ENCODE data around the gene SELPLG. TPM values are rescaled to one million over a fixed set of nuclear protein-coding genes. Genes with fewer than 3 reads are reported as not detected.
A peak's percentile ranks its signal among the peaks of the same experiment; 100 is the strongest.
"Not testable (repeated sequence)": the region's sequence is repeated elsewhere in the genome, so short reads cannot be mapped to it uniquely, and the experiment has no call there.

SELPLG gene
- polyA plus RNA-seq, 3 donors from 2014 or later = 429 to 815 (median 508) TPM

GRCh38 chr12:108666401-108666881 lies 32.7 kb upstream of the SELPLG start:
- H3K27ac Mint-ChIP-seq = peak overlapping the region in 2 of 6 donors; percentile 33 to 65
- no peak for DNase-seq
- H3K27me3 Mint-ChIP-seq (ENCODE audit: low read depth in 3 of 3) = peaks cover 0 to 3% (median 0%) of the 10 kb centered on the region in 3 donors
- H3K36me3 Mint-ChIP-seq = peaks cover 0 to 4% (median 0%) of the 10 kb centered on the region in 3 donors
- H3K4me1 Mint-ChIP-seq = peaks cover 7 to 12% of the 10 kb centered on the region in 2 donors
- H3K4me3 Mint-ChIP-seq = no peak overlapping the region
- H3K9me3 Mint-ChIP-seq = no peaks in the 10 kb centered on the region

DNA sequence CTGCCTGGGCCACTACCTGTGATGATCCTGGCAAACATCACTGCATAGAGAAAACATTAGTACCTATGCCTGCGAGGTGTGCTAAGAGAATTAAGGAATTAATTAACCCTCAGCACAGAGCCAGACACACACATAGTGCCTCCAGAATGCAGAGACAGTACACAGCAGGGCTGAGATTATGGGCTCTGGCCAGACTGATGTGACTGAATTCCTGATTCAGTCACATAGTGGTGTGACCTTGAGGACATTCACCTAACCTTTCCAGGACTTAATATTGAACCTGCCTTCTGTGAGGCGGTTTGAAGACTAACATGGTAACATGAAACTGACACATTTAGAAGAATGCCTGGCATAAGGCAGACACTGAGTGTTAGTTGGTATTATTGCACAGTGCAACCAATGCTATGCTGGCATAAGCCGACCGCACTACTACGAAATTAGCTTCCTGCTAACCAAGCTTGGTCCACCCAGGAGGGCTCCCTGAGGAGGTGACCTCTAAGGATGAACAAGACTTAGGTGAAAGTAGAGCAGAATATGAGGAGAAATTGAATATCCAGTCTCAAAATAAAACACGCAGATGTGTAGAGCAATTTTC lies 32.0 kb upstream of the SELPLG start:
- no peaks in the 10 kb centered on the region for H3K27me3 Mint-ChIP-seq (ENCODE audit: low read depth in 3 of 3)
- no peaks in the 10 kb centered on the region for H3K36me3 Mint-ChIP-seq
- no peaks in the 10 kb centered on the region for H3K9me3 Mint-ChIP-seq
- H3K4me1 Mint-ChIP-seq = peaks cover 6 to 12% of the 10 kb centered on the region in 2 donors
- H3K27ac Mint-ChIP-seq = peak overlapping the region in 1 of 6 donors; percentile 22
- DNase-seq = no peak
- H3K4me3 Mint-ChIP-seq = no peak overlapping the region

- H3K4me1 Mint-ChIP-seq = peaks cover 6 to 12% of the 10 kb centered on the region in 2 donors
- no peak overlapping the region for H3K4me3 Mint-ChIP-seq
- no peaks in the 10 kb centered on the region for H3K9me3 Mint-ChIP-seq
- H3K27ac Mint-ChIP-seq = peak overlapping the region; percentile 36 to 82 (median 70)
- peak; percentile 65 to 78 (median 71) for DNase-seq
- no peaks in the 10 kb centered on the region for H3K36me3 Mint-ChIP-seq
- no peaks in the 10 kb centered on the region for H3K27me3 Mint-ChIP-seq (ENCODE audit: low read depth in 3 of 3)
Observed at GRCh38 chr12:108664338-108665258, 30.9 kb upstream of the SELPLG start.

DNA sequence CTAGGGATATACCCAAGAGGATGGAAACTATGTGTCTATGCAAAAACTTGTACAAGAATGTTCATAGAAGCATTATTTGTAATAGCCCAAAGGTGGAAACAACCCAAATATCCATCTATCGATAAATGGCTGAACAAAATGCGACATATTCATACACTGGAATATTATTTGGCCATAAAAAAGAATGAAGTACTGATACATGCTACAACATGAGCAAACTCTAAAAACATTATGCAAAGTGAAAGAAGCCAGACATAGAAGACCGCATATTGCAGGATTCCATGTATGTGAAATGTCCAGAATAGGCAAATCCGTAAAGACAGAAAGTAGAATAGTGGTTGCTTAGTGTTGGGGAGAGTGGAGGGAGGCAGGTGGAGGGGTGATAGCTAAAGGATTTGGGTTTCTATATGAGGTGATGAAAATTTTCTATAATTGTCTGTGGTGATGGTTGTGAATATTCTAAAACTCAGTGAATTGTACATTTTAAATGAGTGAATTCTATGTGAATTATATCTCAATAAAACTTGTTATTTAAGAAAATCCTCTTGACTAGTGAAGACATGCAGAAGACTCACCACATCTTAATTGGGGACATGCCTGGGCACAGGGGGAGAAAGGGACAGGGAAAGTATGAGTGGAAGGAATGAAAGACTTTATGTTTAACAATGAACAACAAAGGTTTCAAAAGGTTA lies 29.8 kb upstream of the SELPLG start:
- H3K36me3 Mint-ChIP-seq = peaks cover 0 to 4% (median 3%) of the 10 kb centered on the region in 3 donors
- no peak overlapping the region for H3K4me3 Mint-ChIP-seq
- no peaks in the 10 kb centered on the region for H3K9me3 Mint-ChIP-seq
- no peaks in the 10 kb centered on the region for H3K27me3 Mint-ChIP-seq (ENCODE audit: low read depth in 3 of 3)
- no peak for DNase-seq
- H3K4me1 Mint-ChIP-seq = peaks cover 6 to 12% of the 10 kb centered on the region in 2 donors
- H3K27ac Mint-ChIP-seq = peak overlapping the region in 2 of 6 donors; percentile 21 to 62

DNA sequence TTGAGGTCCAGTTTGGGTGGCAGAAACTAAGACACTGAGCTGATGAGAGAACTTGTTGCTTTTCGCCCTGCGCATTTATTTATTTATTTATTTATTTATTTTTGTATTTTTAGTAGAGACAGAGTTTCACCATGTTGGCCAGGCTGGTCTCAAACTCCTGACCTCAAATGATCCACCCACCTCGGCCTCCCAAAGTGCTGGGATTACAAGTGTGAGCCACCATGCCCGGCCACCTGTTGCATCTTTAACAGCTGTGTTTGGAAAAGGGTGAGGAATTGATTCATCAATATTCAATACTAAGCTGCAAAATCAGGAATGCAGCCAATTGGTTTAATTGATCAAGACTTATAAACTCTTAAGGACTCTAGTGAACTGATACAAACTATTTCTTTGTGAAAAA lies 24.4 kb upstream of the SELPLG start:
- not testable (repeated sequence) for H3K27ac Mint-ChIP-seq; H3K4me3 Mint-ChIP-seq; H3K4me1 Mint-ChIP-seq; H3K9me3 Mint-ChIP-seq; DNase-seq; H3K27me3 Mint-ChIP-seq (ENCODE audit: low read depth in 3 of 3)
- peaks cover 9 to 23% (median 19%) of the 10 kb centered on the region in 3 donors for H3K36me3 Mint-ChIP-seq

- H3K27me3 Mint-ChIP-seq (ENCODE audit: low read depth in 3 of 3) = no peaks in the 10 kb centered on the region
- H3K9me3 Mint-ChIP-seq = no peaks in the 10 kb centered on the region
- H3K36me3 Mint-ChIP-seq = peaks cover 9 to 31% (median 19%) of the 10 kb centered on the region in 3 donors
- no peak overlapping the region for H3K27ac Mint-ChIP-seq
- no peaks in the 10 kb centered on the region for H3K4me1 Mint-ChIP-seq
- no peak for DNase-seq
- H3K4me3 Mint-ChIP-seq = no peak overlapping the region
Observed at GRCh38 chr12:108657130-108657745, 23.5 kb upstream of the SELPLG start.

DNA sequence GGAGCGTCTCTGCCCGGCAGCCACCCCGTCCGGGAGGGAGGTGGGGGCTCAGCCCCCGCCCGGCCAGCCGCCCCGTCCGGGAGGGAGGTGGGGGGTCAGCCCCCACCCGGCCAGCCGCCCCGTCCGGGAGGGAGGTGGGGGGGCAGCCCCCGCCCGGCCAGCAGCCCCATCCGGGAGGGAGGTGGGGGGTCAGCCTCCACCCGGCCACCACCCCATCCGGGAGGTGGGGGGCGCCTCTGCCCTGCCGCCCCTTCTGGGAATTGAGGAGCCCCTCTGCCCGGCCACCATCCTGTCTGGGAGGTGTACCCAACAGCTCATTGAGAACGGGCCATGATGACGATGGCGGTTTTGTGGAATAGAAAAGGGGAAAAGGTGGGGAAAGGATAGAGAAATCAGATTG lies 22.6 kb upstream of the SELPLG start:
- DNase-seq; H3K27me3 Mint-ChIP-seq (ENCODE audit: low read depth in 3 of 3); H3K9me3 Mint-ChIP-seq; H3K4me3 Mint-ChIP-seq; H3K27ac Mint-ChIP-seq; H3K4me1 Mint-ChIP-seq: not testable (repeated sequence)
- H3K36me3 Mint-ChIP-seq = peaks cover 13 to 31% (median 19%) of the 10 kb centered on the region in 3 donors

- H3K4me3 Mint-ChIP-seq, DNase-seq: not testable (repeated sequence)
- peaks cover 13 to 31% (median 19%) of the 10 kb centered on the region in 3 donors for H3K36me3 Mint-ChIP-seq
Observed at GRCh38 chr12:108655812-108656175, 22.1 kb upstream of the SELPLG start.

DNA sequence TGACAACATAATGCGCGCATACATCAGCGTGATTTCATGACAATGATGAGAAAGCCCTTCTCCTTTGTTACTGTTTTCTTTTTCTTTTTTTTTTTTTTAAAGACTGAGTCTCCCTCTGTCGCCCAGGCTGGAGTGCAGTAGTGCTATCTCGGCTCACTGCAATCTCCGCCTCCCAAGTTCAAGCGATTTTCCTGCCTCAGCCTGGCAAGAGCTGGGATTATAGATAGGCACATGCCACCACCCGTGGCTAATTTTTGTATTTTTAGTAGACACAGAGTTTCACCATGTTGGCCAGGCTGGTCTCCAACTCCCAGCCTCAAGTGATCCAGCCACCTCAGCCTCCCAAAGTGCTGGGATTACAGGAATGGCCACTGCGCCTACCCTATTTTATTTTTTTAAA lies 20.9 kb upstream of the SELPLG start:
- H3K27me3 Mint-ChIP-seq (ENCODE audit: low read depth in 3 of 3); H3K4me1 Mint-ChIP-seq; H3K4me3 Mint-ChIP-seq; DNase-seq; H3K27ac Mint-ChIP-seq; H3K9me3 Mint-ChIP-seq: not testable (repeated sequence)
- H3K36me3 Mint-ChIP-seq = peaks cover 15 to 33% (median 19%) of the 10 kb centered on the region in 3 donors

More at GRCh38 chr12:108655812-108656175, 22.1 kb upstream of the SELPLG start:
- H3K27ac Mint-ChIP-seq; H3K4me1 Mint-ChIP-seq; H3K9me3 Mint-ChIP-seq; H3K27me3 Mint-ChIP-seq (ENCODE audit: low read depth in 3 of 3): not testable (repeated sequence)

GRCh38 chr12:108653922-108654321 lies 20.2 kb upstream of the SELPLG start:
- Mint-ChIP-seq H3K36me3 (peaks cover 22 to 40% (median 25%) of the 10 kb centered on the region in 3 donors), H3K4me3 (no peak overlapping the region), H3K27me3 (ENCODE audit: low read depth in 3 of 3) (no peaks in the 10 kb centered on the region), H3K9me3 (no peaks in the 10 kb centered on the region), H3K27ac (peak overlapping the region in 1 of 6 donors; percentile 30), H3K4me1 (no peaks in the 10 kb centered on the region)
- DNase-seq = no peak

GRCh38 chr12:108653082-108653516 lies 19.4 kb upstream of the SELPLG start:
- H3K9me3 Mint-ChIP-seq = no peaks in the 10 kb centered on the region

GRCh38 chr12:108650083-108650482 lies 16.4 kb upstream of the SELPLG start:
- H3K4me3 Mint-ChIP-seq = no peak overlapping the region
- H3K27ac Mint-ChIP-seq = no peak overlapping the region
- no peaks in the 10 kb centered on the region for H3K9me3 Mint-ChIP-seq
- no peak for DNase-seq
- H3K36me3 Mint-ChIP-seq = peaks cover 15 to 35% (median 19%) of the 10 kb centered on the region in 3 donors
- H3K4me1 Mint-ChIP-seq = peaks cover 8 to 23% of the 10 kb centered on the region in 2 donors
- H3K27me3 Mint-ChIP-seq (ENCODE audit: low read depth in 3 of 3) = peaks cover 0 to 4% (median 2%) of the 10 kb centered on the region in 3 donors

More at GRCh38 chr12:108653082-108653516, 19.4 kb upstream of the SELPLG start:
- no peak for DNase-seq
- Mint-ChIP-seq H3K27me3 (ENCODE audit: low read depth in 3 of 3) (peaks cover 0 to 2% (median under 1%) of the 10 kb centered on the region in 3 donors), H3K36me3 (peaks cover 25 to 38% (median 27%) of the 10 kb centered on the region in 3 donors), H3K4me1 (no peaks in the 10 kb centered on the region), H3K4me3 (no peak overlapping the region), H3K27ac (no peak overlapping the region)

DNA sequence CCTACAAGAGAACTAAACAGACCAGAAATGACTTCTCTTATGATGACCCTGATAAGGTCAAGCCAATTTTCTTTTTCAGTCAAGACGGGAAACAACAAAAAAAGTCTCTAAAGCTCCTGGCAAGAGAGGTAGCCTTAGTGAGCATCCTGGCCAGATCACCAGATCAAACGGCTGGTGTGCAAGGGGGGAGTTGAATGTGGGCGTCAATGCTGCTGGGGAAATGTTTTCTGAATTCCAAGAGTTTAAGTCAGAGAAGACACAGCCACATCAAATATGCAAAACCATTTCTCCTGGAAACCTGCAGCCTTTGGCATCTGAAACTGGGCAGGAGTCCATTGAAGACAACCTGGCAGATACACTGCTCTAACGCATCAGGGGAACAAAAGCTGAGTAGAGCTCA lies 16.0 kb upstream of the SELPLG start:
- Mint-ChIP-seq H3K27me3 (ENCODE audit: low read depth in 3 of 3) (peaks cover 0 to 4% (median 2%) of the 10 kb centered on the region in 3 donors), H3K9me3 (no peaks in the 10 kb centered on the region), H3K4me3 (no peak overlapping the region), H3K36me3 (peaks cover 15 to 35% (median 19%) of the 10 kb centered on the region in 3 donors), H3K27ac (no peak overlapping the region), H3K4me1 (peaks cover 8 to 24% of the 10 kb centered on the region in 2 donors)
- no peak for DNase-seq
